HepG2 (cell line): Measurements from ENCODE around the gene RBCK1. TPM values are rescaled to one million over a fixed set of nuclear protein-coding genes. Genes with fewer than 3 reads are reported as not detected.

Experiments
- ARNTL ChIP-seq: sonication (generic); formaldehyde crosslinking; IDR thresholded peaks from 2 replicates; pipeline ENCODE4 v1.4.0; 2020; ENCODE audit warnings: mild to moderate bottlenecking, missing genetic modification reagents
- ATF3 ChIP-seq: sonication (generic); formaldehyde crosslinking; IDR thresholded peaks from 2 replicates; pipeline ENCODE4 v1.4.0; 2020; ENCODE audit warnings: missing genetic modification reagents
- BRF2 ChIP-seq: sonication (generic); formaldehyde crosslinking; IDR thresholded peaks from 2 replicates; pipeline ENCODE4 v1.8.1; 2022; ENCODE audit warnings: mild to moderate bottlenecking, missing genetic modification reagents
- FOXA1 ChIP-seq, 2 experiments: fragments of 450-650 bp in 1 of 2; sonication (generic) in 1 of 2; formaldehyde crosslinking in 1 of 2; IDR thresholded peaks; 2 replicates each; pipeline versions ENCODE4 v1.4.0 to v1.6.1; 2016 to 2020; ENCODE audit warnings: missing genetic modification reagents in 1 of 2
- FOXP4 ChIP-seq: sonication (generic); formaldehyde crosslinking; IDR thresholded peaks from 2 replicates; pipeline ENCODE4 v1.4.0; 2020; ENCODE audit warnings: missing genetic modification reagents
- HMGA1 ChIP-seq: sonication (generic); formaldehyde crosslinking; conservative IDR thresholded peaks from 2 replicates; pipeline ENCODE4 v1.4.0; 2020; ENCODE audit warnings: missing genetic modification reagents
- MIXL1 ChIP-seq: IDR thresholded peaks from 2 replicates; pipeline ENCODE4 v1.6.1; 2016
- PHF5A ChIP-seq: IDR thresholded peaks from one replicate; pipeline ENCODE4 v1.6.1; 2018; ENCODE audit warnings: low read depth, missing genetic modification reagents; ENCODE audit not compliant: unreplicated experiment
- POGK ChIP-seq: sonication (generic); formaldehyde crosslinking; conservative IDR thresholded peaks from 2 replicates; pipeline ENCODE4 v1.8.0; 2022; ENCODE audit warnings: mild to moderate bottlenecking, moderate library complexity, missing genetic modification reagents
- RFXAP ChIP-seq: sonication (generic); formaldehyde crosslinking; IDR thresholded peaks from 2 replicates; pipeline ENCODE4 v1.4.0; 2020; ENCODE audit warnings: missing genetic modification reagents, borderline replicate concordance
- SKIL ChIP-seq: sonication (generic); formaldehyde crosslinking; IDR thresholded peaks from 2 replicates; pipeline ENCODE4 v1.8.0; 2022; ENCODE audit warnings: missing genetic modification reagents, mild to moderate bottlenecking, moderate library complexity, borderline replicate concordance
- SMAD1 ChIP-seq: sonication (generic); formaldehyde crosslinking; IDR thresholded peaks from 2 replicates; pipeline ENCODE4 v1.4.0; 2020; ENCODE audit warnings: missing genetic modification reagents, low read depth, mild to moderate bottlenecking, borderline replicate concordance
- TBP ChIP-seq: sonication (generic); formaldehyde crosslinking; IDR thresholded peaks from 2 replicates; pipeline ENCODE4 v1.5.0; 2020; ENCODE audit warnings: missing genetic modification reagents
- ZFP36 ChIP-seq: fragments of 150-350 bp; IDR thresholded peaks from 2 replicates; pipeline ENCODE4 v1.6.1; 2018; ENCODE audit warnings: borderline replicate concordance, low read length, low read depth; ENCODE audit not compliant: partially characterized antibody
- ZHX1 ChIP-seq: sonication (generic); formaldehyde crosslinking; IDR thresholded peaks from 2 replicates; pipeline ENCODE4 v1.8.1; 2022; ENCODE audit warnings: low read depth, mild to moderate bottlenecking, missing genetic modification reagents
- ZKSCAN8 ChIP-seq: IDR thresholded peaks from 2 replicates; pipeline ENCODE4 v1.6.1; 2016; ENCODE audit warnings: borderline replicate concordance, missing genetic modification reagents, missing compliant biosample characterization
- ZNF430 ChIP-seq: sonication (generic); formaldehyde crosslinking; IDR thresholded peaks from 2 replicates; pipeline ENCODE4 v1.9.0; 2021; ENCODE audit warnings: mild to moderate bottlenecking, missing genetic modification reagents
- polyA plus RNA-seq, 8 experiments: library from polyadenylated mRNA; depleted of rRNA in 3 of 8; stranded (reverse) in 7 of 8; unstranded in 1 of 8; fragments of >200 nt; fragmentation: Illumina TruSeq in 4 of 8; extraction: Trizol in 4 of 8; gene quantifications; 2 replicates each; pipeline versions ENCODE4 v1.2.1 to v1.2.3, GENCODE V29; 2011 to 2016; ENCODE audit warnings: low read depth in 4 of 8, missing spikeins in 1 of 8, mixed read lengths in 1 of 8; ENCODE audit not compliant: insufficient read depth in 1 of 8
- total RNA-seq, 5 experiments: library from RNA; depleted of rRNA; stranded (reverse); fragments of >200 nt; fragmentation: Illumina TruSeq; extraction: Trizol; gene quantifications; 2 replicates each; pipeline ENCODE4 v1.2.3, GENCODE V29; 2016; ENCODE audit warnings: low read depth in 1 of 5

Gene RBCK1
- total and polyA plus RNA-seq, 2 of the 13 experiments (the other 11 are each of a cell fraction or from before 2014, with no cell fraction given), result 149 to 215 TPM

- TF ChIP-seq ATF3 (CRISPR knock-in tag), result 0 out of 2 replicates have a peak, but pooled peaks have one; percentile 51
- 0 out of 2 replicates have a peak, but pooled peaks have one; percentile 44 for TF ChIP-seq ARNTL (CRISPR knock-in tag)
- TF ChIP-seq ZFP36, result no peak
- TF ChIP-seq FOXA1 (IDR thresholded peaks at IDR 0.05), result no peak
- TF ChIP-seq FOXA1 (CRISPR knock-in tag; IDR thresholded peaks at IDR 0.05), result peak; percentile 74
- TF ChIP-seq PHF5A, result peak; percentile 94
- 0 out of 2 replicates have a peak, but pooled peaks have one; percentile 17 for TF ChIP-seq RFXAP (CRISPR knock-in tag)
- TF ChIP-seq SMAD1 (CRISPR knock-in tag), result peak; percentile 93; the same call in 1 of the 2 replicates
- TF ChIP-seq TBP, result no peak; the same call in 1 of the 2 replicates
- peak; percentile 92 for TF ChIP-seq MIXL1 (CRISPR knock-in tag)
- no peak for TF ChIP-seq BRF2 (CRISPR knock-in tag)
- peak; percentile 66 for TF ChIP-seq FOXP4 (CRISPR knock-in tag)
- peak; percentile 21; the same call in 1 of the 2 replicates for TF ChIP-seq SKIL (CRISPR knock-in tag)
- TF ChIP-seq HMGA1, result no peak
- peak; percentile 58; the same call in 1 of the 2 replicates for TF ChIP-seq ZKSCAN8 (CRISPR knock-in tag)
- peak; percentile 86 for TF ChIP-seq ZHX1 (CRISPR knock-in tag)
- TF ChIP-seq ZNF430 (CRISPR knock-in tag), result no peak
- TF ChIP-seq POGK (CRISPR knock-in tag), result no peak; the same call in 1 of the 2 replicates
Measured at GRCh38 chr20:431012-431904, 23.2 kb downstream of the RBCK1 start (continued).
